Liver (tissue), 3 donors: ENCODE results near the gene BAZ2B.

ENCODE experiments used
- TAF1 ChIP-seq: conservative IDR thresholded peaks from 2 replicates; pipeline ENCODE4 v1.6.1; 2016; ENCODE audit warnings: antibody characterized with exemption, mild to moderate bottlenecking
- YY1 ChIP-seq: IDR thresholded peaks from 2 replicates; pipeline ENCODE4 v1.6.1; 2016; ENCODE audit warnings: antibody characterized with exemption, mild to moderate bottlenecking
- TF ChIP-seq, protein P1 (sequence below): fragments of 150-350 bp; IDR thresholded peaks from 2 replicates; pipeline ENCODE4 v1.5.1; 2017; ENCODE audit warnings: improper control_type of control experiment, low read depth, low read length; ENCODE audit not compliant: missing input control
- donor health status: healthy.
- donor health status: healthy.

DNA sequence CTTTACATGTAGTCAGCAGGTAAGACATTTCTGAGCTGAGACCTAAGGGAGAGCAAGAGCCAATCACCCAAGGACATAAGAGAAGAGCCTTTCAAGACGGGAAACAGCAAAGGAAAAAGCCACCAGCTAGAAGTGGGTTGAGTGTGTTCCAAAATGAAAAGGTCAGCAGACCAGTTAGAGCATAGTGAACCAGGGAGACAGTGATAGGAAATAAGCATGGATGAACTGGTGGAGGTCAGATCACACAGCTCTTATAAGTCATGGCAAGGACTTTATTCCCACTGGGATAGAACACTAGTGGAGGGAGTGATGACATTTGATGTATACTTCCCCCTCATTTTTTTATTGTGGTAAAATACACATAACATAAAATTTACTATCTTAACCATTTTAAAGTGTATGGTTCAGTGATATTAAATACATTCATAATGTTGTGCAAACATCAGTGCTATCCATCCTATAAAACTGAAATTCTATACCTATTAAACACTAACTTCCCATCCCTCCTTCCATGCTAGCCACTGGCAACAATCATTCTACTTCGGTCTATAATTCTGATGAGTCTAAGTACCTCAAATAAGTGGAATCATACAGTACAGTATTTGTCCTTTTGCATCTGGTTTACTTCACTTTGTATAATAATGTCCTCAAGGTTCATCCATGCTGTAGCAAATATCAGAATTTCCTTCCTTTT is 174.0 kb downstream of the BAZ2B start:
- no peak for TF ChIP-seq YY1
- TF ChIP-seq, protein P1, sequence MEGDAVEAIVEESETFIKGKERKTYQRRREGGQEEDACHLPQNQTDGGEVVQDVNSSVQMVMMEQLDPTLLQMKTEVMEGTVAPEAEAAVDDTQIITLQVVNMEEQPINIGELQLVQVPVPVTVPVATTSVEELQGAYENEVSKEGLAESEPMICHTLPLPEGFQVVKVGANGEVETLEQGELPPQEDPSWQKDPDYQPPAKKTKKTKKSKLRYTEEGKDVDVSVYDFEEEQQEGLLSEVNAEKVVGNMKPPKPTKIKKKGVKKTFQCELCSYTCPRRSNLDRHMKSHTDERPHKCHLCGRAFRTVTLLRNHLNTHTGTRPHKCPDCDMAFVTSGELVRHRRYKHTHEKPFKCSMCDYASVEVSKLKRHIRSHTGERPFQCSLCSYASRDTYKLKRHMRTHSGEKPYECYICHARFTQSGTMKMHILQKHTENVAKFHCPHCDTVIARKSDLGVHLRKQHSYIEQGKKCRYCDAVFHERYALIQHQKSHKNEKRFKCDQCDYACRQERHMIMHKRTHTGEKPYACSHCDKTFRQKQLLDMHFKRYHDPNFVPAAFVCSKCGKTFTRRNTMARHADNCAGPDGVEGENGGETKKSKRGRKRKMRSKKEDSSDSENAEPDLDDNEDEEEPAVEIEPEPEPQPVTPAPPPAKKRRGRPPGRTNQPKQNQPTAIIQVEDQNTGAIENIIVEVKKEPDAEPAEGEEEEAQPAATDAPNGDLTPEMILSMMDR = no peak
- no peak for TF ChIP-seq TAF1
